Fibroblast of the aortic adventitia (primary cell): Measurements from ENCODE around the gene ANO2. TPM values are rescaled to one million over a fixed set of nuclear protein-coding genes. Genes with fewer than 3 reads are reported as not detected.

Source experiments
- DNase-seq: peaks from one replicate; pipeline ENCODE4 v3.0.0-alpha.2; 2010; ENCODE audit warnings: low read depth
- H3K4me3 ChIP-seq: 2 replicates; pipeline ENCODE4 v1.5.1; 2011; ENCODE audit warnings: low read depth, mild to moderate bottlenecking, control low read depth, low read length, moderate library complexity
- total RNA-seq: library from RNA; depleted of rRNA; stranded (reverse); fragments of >200 nt; gene quantifications from 2 replicates; pipeline ENCODE4 v1.2.3, GENCODE V29; 2012; ENCODE audit warnings: low replicate concordance
- TF ChIP-seq, protein P1 (sequence below): IDR thresholded peaks from 2 replicates; pipeline ENCODE4 v1.5.1; 2011; ENCODE audit warnings: mild to moderate bottlenecking, low read length, control low read depth, inconsistent platforms; ENCODE audit not compliant: insufficient read depth

Gene ANO2
- total RNA-seq, 1 donor, result not detected

DNA sequence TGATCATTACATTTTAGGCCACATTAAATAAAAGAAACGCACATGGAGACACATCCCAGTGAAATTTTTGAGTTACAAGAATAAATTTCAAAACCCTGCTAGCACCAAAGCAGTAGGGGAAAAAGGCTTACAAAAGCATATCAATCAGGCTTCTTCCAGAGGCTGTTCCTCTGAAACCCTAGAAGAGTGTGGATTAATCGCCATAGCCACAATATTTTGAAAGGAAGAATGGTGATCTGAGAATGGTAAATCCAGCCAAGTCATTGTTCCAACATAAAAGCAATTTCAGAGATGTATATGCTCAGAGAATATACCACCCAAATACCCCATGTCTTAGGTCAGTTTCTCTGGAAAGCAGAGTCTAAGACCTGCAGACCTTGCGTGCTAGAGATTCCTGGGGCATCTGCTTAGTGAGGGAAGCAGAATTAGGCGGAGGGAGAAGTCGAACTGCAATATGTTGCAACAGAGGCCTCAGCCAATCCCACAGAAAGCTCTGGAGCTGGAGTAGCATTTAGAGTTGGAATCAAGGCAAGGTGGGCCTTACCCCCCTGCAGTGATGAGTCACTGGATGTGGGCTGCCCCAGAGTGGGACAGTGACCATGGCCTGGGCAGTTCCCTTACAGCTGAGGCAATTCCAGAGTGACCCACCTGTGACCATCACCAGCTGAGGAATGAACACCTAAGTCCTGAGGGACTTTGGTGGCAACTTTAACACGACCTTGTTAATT is 387.9 kb downstream of the ANO2 start:
- DNase-seq, result no peak
- TF ChIP-seq, protein P1, sequence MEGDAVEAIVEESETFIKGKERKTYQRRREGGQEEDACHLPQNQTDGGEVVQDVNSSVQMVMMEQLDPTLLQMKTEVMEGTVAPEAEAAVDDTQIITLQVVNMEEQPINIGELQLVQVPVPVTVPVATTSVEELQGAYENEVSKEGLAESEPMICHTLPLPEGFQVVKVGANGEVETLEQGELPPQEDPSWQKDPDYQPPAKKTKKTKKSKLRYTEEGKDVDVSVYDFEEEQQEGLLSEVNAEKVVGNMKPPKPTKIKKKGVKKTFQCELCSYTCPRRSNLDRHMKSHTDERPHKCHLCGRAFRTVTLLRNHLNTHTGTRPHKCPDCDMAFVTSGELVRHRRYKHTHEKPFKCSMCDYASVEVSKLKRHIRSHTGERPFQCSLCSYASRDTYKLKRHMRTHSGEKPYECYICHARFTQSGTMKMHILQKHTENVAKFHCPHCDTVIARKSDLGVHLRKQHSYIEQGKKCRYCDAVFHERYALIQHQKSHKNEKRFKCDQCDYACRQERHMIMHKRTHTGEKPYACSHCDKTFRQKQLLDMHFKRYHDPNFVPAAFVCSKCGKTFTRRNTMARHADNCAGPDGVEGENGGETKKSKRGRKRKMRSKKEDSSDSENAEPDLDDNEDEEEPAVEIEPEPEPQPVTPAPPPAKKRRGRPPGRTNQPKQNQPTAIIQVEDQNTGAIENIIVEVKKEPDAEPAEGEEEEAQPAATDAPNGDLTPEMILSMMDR, result no peak
- H3K4me3 ChIP-seq, result no peak overlapping the region

DNA sequence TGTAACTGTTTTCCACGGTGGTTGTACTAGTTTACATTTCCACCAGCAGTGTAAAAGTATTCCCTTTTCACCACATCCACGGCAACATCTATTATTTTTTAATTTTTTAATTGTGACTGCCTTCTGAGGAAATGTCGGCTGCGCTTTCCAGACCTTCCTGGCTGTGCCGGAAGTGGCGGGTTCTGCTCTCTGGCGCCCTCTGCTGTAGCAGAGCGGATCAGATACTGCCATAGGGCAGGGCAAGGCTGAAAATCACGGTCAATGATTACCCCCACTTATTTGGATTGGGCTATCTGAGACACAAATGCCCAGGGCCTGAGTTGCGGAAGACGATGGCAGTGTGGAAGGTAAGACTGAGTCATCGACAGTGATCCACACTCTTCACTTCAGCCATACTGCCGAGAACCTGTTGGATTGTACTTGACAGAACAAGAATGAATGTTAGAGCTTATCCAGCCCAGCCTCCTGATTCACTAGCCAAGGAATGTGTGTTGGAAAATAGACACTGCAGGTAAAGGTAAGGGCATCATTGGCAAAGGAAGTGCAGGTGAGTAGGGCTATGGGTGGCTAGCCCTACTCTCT is 388.9 kb downstream of the ANO2 start:
- DNase-seq, result no peak
- no peak overlapping the region for H3K4me3 ChIP-seq
- TF ChIP-seq, protein P1, result no peak

DNA sequence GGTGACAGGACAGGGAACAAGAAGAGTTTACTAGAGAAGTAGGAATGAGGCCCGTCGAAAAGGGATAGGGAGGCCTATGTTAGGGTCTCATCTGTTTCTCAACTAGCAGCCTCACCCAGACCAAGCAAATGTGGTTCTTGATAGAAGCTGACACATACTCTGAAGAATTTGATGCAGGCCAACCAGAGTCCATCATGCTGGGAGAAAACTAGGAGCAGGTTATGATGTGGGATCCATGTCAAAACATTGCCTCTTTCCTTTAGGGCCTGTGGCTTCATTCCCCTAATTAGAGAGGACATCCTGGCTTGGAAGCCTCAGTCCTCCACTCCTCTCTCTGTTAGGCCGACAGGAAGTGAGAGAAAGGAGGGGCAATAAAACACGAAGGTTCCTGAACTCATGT is 390.3 kb downstream of the ANO2 start:
- no peak overlapping the region for H3K4me3 ChIP-seq
- DNase-seq, result no peak
- TF ChIP-seq, protein P1, result no peak

DNA sequence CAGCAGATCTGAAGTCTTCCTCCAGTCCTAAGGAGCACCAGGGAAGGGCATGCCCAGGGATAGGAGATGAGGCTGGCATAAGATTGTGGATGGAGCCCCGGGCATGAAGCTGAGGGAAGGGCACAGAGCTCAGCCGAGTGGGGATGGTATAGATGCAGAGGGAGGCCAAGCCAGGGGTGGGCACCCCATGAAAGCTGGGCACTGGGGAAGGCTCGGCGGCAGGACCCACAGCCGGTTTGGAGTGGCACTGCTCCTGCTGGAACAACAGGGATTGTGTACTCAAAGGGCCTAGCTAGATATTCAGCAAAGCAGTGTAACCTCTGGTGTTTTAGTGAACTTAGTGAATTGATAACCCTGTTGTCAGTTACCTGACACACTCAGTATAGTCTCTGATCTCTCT is 396.0 kb downstream of the ANO2 start:
- H3K4me3 ChIP-seq, result no peak overlapping the region
- TF ChIP-seq, protein P1, result no peak
- no peak for DNase-seq

DNA sequence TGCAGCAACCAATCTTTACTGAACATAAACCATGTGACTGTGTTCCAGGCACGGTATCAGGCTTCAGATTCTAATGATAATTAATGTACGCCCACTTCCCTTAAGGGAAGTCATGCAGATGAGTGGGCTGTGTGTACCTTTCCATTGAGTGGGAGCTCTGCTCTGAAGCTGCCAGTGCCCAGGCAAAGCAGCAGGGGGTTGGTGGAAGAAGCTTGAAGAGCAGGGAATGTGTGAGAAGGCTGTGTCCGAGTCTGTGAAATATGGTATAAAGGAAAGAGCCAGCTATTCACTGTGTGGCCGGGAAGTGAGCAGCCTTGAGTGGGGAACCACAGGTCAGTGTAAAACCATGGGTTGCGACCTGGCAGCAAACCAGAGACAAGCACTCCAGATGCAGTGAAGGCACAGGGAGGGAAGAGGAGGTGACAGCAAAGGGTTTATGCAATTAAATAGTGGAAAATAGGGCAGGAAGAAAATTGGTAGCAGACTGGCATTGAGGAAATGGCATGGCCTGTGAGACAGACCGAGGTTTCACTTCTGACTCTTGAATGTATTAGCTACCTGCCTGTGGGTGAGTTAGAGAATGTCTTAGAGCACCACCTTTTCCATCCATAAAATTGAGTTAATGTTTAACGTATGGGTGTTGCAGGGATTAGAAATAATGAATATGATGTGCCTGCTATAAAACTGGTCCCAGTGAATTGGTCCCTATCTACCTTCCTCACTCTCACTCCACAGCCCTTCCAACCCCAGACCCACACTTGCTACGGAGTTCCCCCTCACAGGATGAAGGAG is 396.7 kb downstream of the ANO2 start:
- TF ChIP-seq, protein P1, result no peak
- no peak for DNase-seq
- H3K4me3 ChIP-seq, result no peak overlapping the region

DNA sequence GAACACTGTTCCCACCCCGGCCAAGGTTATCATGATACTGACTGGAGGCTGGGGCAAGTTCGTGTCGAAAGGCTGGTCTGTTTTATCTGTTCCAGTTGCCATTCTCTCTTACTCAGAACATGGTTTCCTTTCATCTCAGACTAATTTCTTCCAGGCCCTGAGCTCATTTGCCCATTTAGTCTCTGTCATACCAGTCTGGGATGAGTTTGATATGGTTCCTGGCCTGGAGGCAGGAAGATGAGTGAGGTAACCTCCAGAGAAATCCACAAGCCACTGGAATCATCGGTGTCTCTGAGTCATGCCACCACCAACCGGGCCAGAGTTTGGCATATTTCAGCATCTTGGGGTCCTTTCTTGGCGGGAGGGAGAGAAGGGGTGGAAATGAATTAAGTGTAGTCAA is 398.4 kb downstream of the ANO2 start:
- no peak for DNase-seq
- no peak overlapping the region for H3K4me3 ChIP-seq
- TF ChIP-seq, protein P1, result no peak
